Activated T-helper 1 cell treated with anti-CD3 and anti-CD28 coated beads, Interleukin-12 subunit alpha, Interleukin-12 subunit beta, Interleukin-2, Interleukin-4 antibody, amounts not matched to agents 30 ng/mL and 10 ng/mL and 1 ng/mL, durations not matched to agents 14 hours and 24 hours and 36 hours (primary cell): ENCODE data around the gene P2RX3. TPM values are rescaled to one million over a fixed set of nuclear protein-coding genes. Genes with fewer than 3 reads are reported as not detected.
"Not testable (repeated sequence)": the region's sequence is repeated elsewhere in the genome, so short reads cannot be mapped to it uniquely, and the experiment has no call there.

Source experiments
- DNase-seq: peaks from one replicate; pipeline ENCODE4 v3.0.0; 2021; ENCODE audit warnings: low spot score
- H3K27ac Mint-ChIP-seq: one replicate; pipeline ENCODE4 v1.8.0; 2021; ENCODE audit warnings: mild to moderate bottlenecking, mixed read lengths
- H3K27me3 Mint-ChIP-seq: one replicate; pipeline ENCODE4 v1.8.0; 2022; ENCODE audit warnings: mild to moderate bottlenecking, moderate library complexity, mixed read lengths; ENCODE audit not compliant: insufficient read depth
- H3K36me3 Mint-ChIP-seq: one replicate; pipeline ENCODE4 v1.8.0; 2021; ENCODE audit warnings: low read depth, mixed read lengths
- H3K4me1 Mint-ChIP-seq: one replicate; pipeline ENCODE4 v1.8.0; 2021; ENCODE audit warnings: low read depth, mixed read lengths
- H3K4me3 Mint-ChIP-seq: one replicate; pipeline ENCODE4 v1.8.0; 2021; ENCODE audit warnings: mild to moderate bottlenecking, moderate library complexity, mixed read lengths
- H3K9me3 Mint-ChIP-seq: one replicate; pipeline ENCODE4 v1.8.0; 2021; ENCODE audit warnings: mixed read lengths
- intact Hi-C: fragments of 100-400 bp; cut with micrococcal nuclease; formaldehyde crosslinking; loops from one replicate; pipeline ENCODE4 v1.15.1; 2024
- total RNA-seq: library from RNA; stranded (reverse); gene quantifications from 2 replicates; pipeline ENCODE4 v1.2.3, GENCODE V29; 2022

The P2RX3 gene
- total RNA-seq, 1 donor from 2014 or later: not detected

DNA sequence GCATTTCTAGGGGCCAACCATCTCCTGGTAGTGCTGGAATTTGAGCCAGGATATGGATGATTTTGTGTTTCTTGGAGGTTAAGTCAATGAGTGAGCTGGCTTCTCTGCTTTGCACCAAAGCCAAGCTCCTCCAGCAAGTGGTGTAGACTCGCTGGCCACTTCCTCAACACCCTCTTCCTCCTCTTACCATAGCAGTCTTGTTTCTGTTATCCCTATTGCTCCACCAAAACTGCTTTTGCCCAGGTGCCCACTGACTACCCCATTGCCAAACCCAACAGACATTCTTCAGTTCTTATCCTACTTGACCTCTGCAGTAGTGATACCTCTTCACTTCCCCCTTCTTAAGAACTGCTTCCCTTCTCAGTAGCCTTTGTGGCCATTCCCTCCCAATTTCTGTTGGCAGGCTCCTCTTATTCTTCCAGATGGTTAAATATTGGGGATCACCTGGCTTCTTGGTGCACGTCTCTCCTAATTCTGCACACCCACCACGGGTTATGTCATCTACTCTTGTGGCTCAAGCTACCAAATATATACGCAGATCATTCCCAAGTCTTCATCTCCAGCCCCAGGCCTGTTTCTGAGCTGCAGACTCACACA is 59.3 kb downstream of the P2RX3 start:
- no peaks in the 10 kb centered on the region for H3K4me1 Mint-ChIP-seq
- no peak for DNase-seq
- no peaks in the 10 kb centered on the region for H3K9me3 Mint-ChIP-seq
- H3K36me3 Mint-ChIP-seq: no peaks in the 10 kb centered on the region
- no peak overlapping the region for H3K27ac Mint-ChIP-seq
- intact Hi-C loops: no loop called here
- H3K27me3 Mint-ChIP-seq: no peaks in the 10 kb centered on the region
- H3K4me3 Mint-ChIP-seq: no peak overlapping the region

DNA sequence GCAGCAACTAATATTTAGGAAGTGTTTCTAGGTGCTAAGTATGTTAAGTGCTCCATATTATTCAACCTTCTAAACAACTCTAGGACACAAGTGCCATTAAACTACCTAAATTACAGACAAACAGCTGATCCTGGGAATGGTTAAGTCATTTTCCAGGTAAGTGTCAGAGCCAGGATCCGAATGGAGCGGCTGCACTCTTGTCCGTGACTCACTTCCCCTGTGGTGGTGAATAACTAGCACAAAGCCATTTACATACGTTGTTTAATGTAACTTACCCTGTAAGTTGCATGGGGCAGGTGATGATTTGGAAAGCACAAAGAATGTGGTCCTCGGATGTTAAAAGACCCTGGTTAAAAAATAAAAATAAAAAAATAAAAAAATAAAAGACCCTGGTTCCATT is 61.1 kb downstream of the P2RX3 start:
- H3K36me3 Mint-ChIP-seq: no peaks in the 10 kb centered on the region
- no peak overlapping the region for H3K4me3 Mint-ChIP-seq
- no peak for DNase-seq
- intact Hi-C loops: no loop called here
- no peaks in the 10 kb centered on the region for H3K27me3 Mint-ChIP-seq
- H3K9me3 Mint-ChIP-seq: no peaks in the 10 kb centered on the region
- H3K27ac Mint-ChIP-seq: no peak overlapping the region
- no peaks in the 10 kb centered on the region for H3K4me1 Mint-ChIP-seq

DNA sequence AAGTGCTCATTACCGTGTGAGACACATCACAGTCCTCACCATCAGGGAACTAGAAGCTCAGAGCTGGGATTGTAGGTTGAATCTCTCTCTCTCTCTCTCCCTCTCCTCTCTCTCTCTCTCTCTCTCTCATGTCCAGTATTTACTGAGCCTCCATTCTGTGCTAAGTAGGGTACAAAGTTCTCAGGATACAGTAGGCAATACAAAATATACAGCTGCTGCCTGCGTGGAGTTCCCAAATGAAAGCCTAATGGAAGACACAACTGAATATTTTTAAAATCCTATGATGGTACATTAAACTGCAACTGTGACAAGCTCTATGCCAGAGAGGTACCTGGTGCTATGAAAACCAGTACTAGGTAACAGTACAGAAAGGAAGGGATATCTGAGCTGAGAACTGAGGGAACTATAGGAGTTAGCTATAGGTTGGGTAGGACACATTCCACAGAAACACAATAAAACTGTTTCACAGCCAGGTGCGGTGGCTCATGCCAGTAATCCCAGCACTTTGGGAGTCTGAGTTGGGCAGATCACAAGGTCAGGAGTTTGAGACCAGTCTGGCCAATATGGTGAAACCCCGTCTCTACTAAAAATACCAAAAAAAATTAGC is 61.9 kb downstream of the P2RX3 start:
- intact Hi-C loops: no loop called here

DNA sequence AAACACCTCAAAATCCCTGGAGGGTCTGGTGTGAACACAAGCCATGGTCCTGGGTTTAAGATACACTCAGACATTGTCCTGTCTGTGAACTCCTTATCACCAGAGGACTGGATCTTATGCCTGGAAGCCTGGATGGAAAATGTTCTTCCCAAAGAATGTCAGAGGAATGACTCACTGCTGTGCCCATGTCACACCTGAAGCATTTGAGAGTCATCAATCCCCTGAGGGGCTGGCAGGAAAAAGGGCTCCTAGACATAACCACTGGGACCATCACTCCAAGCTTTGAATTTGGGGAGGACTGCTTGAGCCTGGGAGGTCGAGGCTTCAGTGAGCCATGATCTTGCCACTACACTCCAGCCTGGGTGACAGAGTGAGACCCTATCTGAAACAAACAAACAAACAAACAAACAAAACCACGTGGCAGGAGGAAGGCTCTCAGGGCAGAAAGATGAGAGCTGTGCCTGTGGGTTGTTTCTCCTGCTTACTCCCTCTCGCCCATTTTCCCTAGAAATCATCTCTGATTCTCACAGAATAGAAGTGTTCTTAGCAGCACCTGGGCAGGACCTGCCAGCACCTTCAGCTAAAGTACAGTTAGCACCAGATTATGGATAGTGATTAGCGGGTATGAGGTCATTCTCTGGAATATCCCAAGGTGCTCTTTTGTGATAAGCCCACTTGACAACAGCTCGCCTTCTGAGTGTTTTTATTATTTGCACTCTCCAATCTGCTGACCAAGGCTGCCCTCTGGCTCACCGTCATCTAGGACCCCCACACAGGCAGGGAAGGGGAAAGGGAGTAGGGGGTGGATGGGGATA is 64.2 kb downstream of the P2RX3 start:
- DNase-seq: no peak
- intact Hi-C loops: no loop called here
- H3K4me3 Mint-ChIP-seq: no peak overlapping the region
- H3K9me3 Mint-ChIP-seq: no peaks in the 10 kb centered on the region
- H3K4me1 Mint-ChIP-seq: peaks cover 25% of the 10 kb centered on the region
- H3K27ac Mint-ChIP-seq: no peak overlapping the region
- peaks cover 20% of the 10 kb centered on the region for H3K36me3 Mint-ChIP-seq
- no peaks in the 10 kb centered on the region for H3K27me3 Mint-ChIP-seq

More for the DNA sequence above, 61.9 kb downstream of the P2RX3 start:
- Mint-ChIP-seq H3K36me3 (peaks cover 3% of the 10 kb centered on the region), H3K9me3 (no peaks in the 10 kb centered on the region), H3K4me1 (peaks cover 2% of the 10 kb centered on the region), H3K27me3 (no peaks in the 10 kb centered on the region), H3K4me3 (no peak overlapping the region), H3K27ac (no peak overlapping the region)
- no peak for DNase-seq

DNA sequence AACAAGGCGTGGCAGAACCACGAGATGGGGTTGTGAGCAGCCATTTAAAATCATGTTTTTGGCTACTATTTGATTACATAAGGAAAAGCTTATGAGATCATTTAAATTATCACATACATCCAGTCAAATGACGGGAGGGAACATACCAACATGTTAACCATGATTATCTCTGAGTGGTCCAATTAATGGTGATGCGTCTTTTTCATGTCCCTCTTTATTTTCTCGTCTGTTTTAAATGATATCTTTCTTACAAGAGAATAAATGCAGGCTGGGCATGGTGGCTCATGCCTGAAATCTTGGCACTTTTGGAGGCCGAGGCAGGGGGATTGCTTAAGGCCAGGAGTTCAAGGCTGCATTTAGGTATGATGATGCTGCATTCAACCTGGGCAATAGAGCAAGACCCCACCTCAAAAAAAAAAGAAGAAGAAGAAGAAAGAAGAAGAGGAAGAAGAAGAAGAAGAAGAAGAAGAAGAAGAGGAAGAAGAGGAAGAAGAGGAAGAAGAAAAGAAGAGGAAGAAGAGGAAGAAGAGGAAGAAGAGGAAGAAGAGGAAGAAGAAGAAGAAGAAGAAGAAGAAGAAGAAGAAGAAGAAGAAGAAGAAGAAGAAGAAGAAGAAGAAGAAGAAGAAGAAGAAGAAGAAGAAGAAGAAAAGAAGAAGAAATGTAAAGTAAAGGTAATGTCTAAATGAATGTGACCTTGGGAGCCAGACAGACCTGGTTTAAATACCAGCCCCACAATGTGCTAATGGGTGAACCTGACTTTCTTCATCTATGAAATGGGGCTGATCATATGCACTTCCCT is 65.0 kb downstream of the P2RX3 start:
- Mint-ChIP-seq H3K36me3 (peaks cover 29% of the 10 kb centered on the region), H3K4me1 (peaks cover 29% of the 10 kb centered on the region)
- DNase-seq, intact Hi-C loops, H3K9me3 Mint-ChIP-seq, H3K27me3 Mint-ChIP-seq, H3K4me3 Mint-ChIP-seq, H3K27ac Mint-ChIP-seq: not testable (repeated sequence)

DNA sequence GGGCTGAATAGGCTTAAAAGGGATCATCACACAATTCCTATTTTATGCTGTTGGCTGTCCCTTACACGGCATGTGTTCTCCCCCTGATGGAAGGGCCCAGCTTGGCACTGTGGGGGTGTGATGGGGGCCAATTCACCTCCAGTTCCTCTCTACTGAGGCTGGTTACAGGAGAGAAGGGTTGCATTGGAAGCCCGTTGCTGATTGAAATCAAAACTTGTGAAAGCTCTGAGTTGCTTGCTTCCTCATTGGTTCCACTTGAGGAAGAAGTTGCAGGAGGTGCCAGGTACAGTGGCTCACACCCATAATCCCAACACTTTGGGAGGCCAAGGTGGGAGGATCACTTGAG is 65.6 kb downstream of the P2RX3 start:
- H3K4me3 Mint-ChIP-seq: no peak overlapping the region
- peaks cover 29% of the 10 kb centered on the region for H3K4me1 Mint-ChIP-seq
- H3K27me3 Mint-ChIP-seq: no peaks in the 10 kb centered on the region
- H3K36me3 Mint-ChIP-seq: peaks cover 30% of the 10 kb centered on the region
- H3K9me3 Mint-ChIP-seq: no peaks in the 10 kb centered on the region
- intact Hi-C loops: no loop called here
- no peak for DNase-seq
- H3K27ac Mint-ChIP-seq: no peak overlapping the region

- Mint-ChIP-seq H3K4me1 (peaks cover 34% of the 10 kb centered on the region), H3K27me3 (no peaks in the 10 kb centered on the region), H3K27ac (peak overlapping the region; percentile 91), H3K36me3 (peaks cover 36% of the 10 kb centered on the region), H3K4me3 (no peak overlapping the region), H3K9me3 (no peaks in the 10 kb centered on the region)
- intact Hi-C loops: no loop called here
- DNase-seq: no peak
Observed at GRCh38 chr11:57405271-57405860, 67.2 kb downstream of the P2RX3 start.

- H3K27ac Mint-ChIP-seq: peak overlapping the region; percentile 91
- H3K4me1 Mint-ChIP-seq: peaks cover 35% of the 10 kb centered on the region
- H3K9me3 Mint-ChIP-seq: no peaks in the 10 kb centered on the region
- intact Hi-C loops: loop anchor here (1.0 kb wide), 1 partner anchor 19 kb away; no protein-coding TSS in a partner anchor
- H3K27me3 Mint-ChIP-seq: no peaks in the 10 kb centered on the region
- no peak for DNase-seq
- H3K36me3 Mint-ChIP-seq: peaks cover 42% of the 10 kb centered on the region
- H3K4me3 Mint-ChIP-seq: peak overlapping the region; percentile 20
Observed at GRCh38 chr11:57406337-57406904, 68.3 kb downstream of the P2RX3 start.

DNA sequence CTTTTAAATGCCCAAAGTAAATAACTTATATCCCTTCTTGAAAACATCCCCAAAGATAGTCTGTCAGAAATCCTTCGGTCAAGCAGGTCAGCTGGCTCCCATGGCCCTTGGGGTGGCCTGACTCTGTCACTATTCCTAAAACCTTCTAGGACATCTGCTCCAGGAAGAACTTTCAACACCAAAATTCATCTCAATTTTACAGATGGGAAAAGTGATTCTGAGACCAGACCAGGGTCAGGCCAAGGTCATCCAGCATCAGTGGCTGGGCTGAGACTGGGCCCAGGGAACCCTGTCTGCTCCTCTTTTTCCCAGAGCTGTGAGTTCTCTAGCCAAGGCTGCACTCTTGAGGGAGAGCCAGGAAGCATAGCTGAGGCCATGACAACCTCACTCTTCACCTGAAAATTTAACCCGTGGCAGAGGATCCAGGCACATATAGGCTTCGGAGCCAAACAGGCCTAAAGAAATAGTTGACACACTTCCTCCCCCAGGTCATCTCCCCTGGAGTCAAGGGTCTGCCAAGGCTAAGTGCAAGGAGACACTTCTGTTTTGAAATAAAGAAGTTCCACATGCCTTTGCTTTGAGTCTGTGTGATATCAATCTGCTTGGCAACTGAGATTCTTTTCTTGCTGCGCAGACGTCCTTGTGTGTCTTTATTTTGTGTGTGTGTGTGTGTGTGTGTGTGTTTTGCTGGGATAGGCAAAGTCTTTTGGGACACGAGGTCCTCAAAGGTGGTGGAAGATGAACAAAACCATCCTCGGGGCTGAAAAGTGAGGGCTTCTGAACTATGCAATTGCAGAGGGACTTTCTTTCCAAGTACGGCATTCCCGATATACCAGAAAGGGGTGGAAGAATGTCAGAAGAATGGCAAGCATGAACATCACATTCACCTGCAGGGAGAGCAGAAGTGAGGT is 69.1 kb downstream of the P2RX3 start:
- intact Hi-C loops: no loop called here
- H3K9me3 Mint-ChIP-seq: no peaks in the 10 kb centered on the region
- H3K27ac Mint-ChIP-seq: peak overlapping the region; percentile 91
- H3K4me3 Mint-ChIP-seq: no peak overlapping the region
- H3K27me3 Mint-ChIP-seq: no peaks in the 10 kb centered on the region
- peaks cover 35% of the 10 kb centered on the region for H3K4me1 Mint-ChIP-seq
- peaks cover 44% of the 10 kb centered on the region for H3K36me3 Mint-ChIP-seq
- no peak for DNase-seq

DNA sequence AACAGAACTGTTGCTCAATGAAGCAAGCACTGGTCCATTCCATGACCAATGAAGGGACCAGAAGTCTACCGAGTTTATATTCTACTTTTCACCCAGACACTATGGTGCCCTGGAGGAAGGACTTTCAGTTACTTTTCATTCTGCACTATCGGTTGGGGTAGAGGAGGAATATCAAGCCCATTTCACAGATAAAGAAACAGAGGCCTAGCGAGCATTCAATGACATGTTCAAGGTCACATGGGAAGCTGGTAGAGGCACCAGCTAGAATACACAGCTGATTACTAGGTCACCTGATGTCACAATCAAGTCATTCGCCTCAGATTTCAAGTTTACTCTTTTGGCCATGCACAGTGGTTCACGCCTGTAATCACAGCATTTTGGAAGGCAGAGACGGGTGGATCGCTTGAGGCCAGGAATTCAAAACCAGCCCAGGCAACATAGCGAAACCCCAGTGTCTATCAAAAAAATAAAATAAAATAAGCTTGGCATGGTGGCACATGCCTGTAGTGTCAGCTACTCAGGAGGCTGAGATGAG is 69.9 kb downstream of the P2RX3 start:
- H3K4me3 Mint-ChIP-seq: no peak overlapping the region
- peaks cover 35% of the 10 kb centered on the region for H3K4me1 Mint-ChIP-seq
- H3K9me3 Mint-ChIP-seq: no peaks in the 10 kb centered on the region
- H3K27ac Mint-ChIP-seq: no peak overlapping the region
- H3K36me3 Mint-ChIP-seq: peaks cover 47% of the 10 kb centered on the region
- no peak for DNase-seq
- no peaks in the 10 kb centered on the region for H3K27me3 Mint-ChIP-seq
- intact Hi-C loops: no loop called here

DNA sequence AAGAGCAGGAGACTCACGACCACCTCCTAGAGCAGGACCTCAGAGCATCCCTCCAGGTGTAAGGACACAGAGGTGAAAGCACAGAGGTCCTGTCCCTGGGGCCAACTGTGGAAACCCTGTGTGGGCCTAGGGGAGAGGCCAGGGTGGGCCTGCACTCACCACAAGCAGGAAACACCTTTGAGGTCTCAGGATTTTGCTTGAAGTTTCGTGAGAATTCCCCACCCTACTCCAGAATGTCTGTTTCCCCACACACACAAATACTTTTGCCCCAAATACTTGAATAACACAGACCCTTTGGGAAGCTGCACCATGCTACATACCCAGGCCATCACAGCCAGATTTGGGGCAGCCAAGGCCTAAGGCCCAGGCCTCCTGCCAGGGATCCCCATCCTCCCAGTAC is 70.6 kb downstream of the P2RX3 start:
- H3K27me3 Mint-ChIP-seq: no peaks in the 10 kb centered on the region
- DNase-seq: no peak
- no peak overlapping the region for H3K4me3 Mint-ChIP-seq
- intact Hi-C loops: no loop called here
- H3K9me3 Mint-ChIP-seq: no peaks in the 10 kb centered on the region
- H3K4me1 Mint-ChIP-seq: peaks cover 40% of the 10 kb centered on the region
- no peak overlapping the region for H3K27ac Mint-ChIP-seq
- peaks cover 55% of the 10 kb centered on the region for H3K36me3 Mint-ChIP-seq
